CD4-positive, alpha-beta T cell treated with Interleukin-15 for 1 hour (primary cell): Measurements from ENCODE around the gene CLTRN.

Source experiments
- DNase-seq: peaks from one replicate; pipeline ENCODE4 v3.0.0-alpha.2; 2020

The CLTRN gene

GRCh38 chrX:15646543-15646942, 18.1 kb downstream of the CLTRN start:
- no peak for DNase-seq

GRCh38 chrX:15646031-15646430, 18.6 kb downstream of the CLTRN start:
- DNase-seq: no peak

- DNase-seq: no peak
Observed at GRCh38 chrX:15645266-15645665, 19.3 kb downstream of the CLTRN start.

- DNase-seq: no peak
Observed at GRCh38 chrX:15644560-15644872, 20.1 kb downstream of the CLTRN start.

- DNase-seq: no peak
Observed at GRCh38 chrX:15643786-15644559, 20.6 kb downstream of the CLTRN start.

- DNase-seq: no peak
Observed at GRCh38 chrX:15631637-15632036, 33.0 kb downstream of the CLTRN start.

GRCh38 chrX:15623054-15623453, 41.6 kb downstream of the CLTRN start:
- DNase-seq: no peak

- no peak for DNase-seq
Observed at GRCh38 chrX:15619053-15619755, 45.4 kb downstream of the CLTRN start.

- no peak for DNase-seq
Observed at GRCh38 chrX:15617111-15617510, 47.5 kb downstream of the CLTRN start.

GRCh38 chrX:15616531-15616930, 48.1 kb downstream of the CLTRN start:
- no peak for DNase-seq

GRCh38 chrX:15607067-15607466, 57.5 kb downstream of the CLTRN start:
- no peak for DNase-seq

- DNase-seq: no peak
Observed at GRCh38 chrX:15606136-15606535, 58.5 kb downstream of the CLTRN start.

- no peak for DNase-seq
Observed at GRCh38 chrX:15605226-15605625, 59.4 kb downstream of the CLTRN start.

GRCh38 chrX:15602761-15603160, 61.8 kb downstream of the CLTRN start:
- DNase-seq: no peak

- DNase-seq: no peak
Observed at GRCh38 chrX:15601932-15602331, 62.7 kb downstream of the CLTRN start.

GRCh38 chrX:15600745-15601144, 63.9 kb downstream of the CLTRN start, which contains the start of gene ACE2:
TSS of gene ACE2 (minus strand) at chrX:15600960. CDS start at chrX:15600911, 49 bp downstream.
- DNase-seq: no peak

- no peak for DNase-seq
Observed at GRCh38 chrX:15600049-15600448, 64.6 kb downstream of the CLTRN start.

GRCh38 chrX:15599461-15599860, 65.1 kb downstream of the CLTRN start:
- DNase-seq: no peak

GRCh38 chrX:15598026-15598425, 66.6 kb downstream of the CLTRN start:
- no peak for DNase-seq

GRCh38 chrX:15594371-15594770, 70.2 kb downstream of the CLTRN start:
- DNase-seq: no peak

- no peak for DNase-seq
Observed at GRCh38 chrX:15579778-15580747, 84.5 kb downstream of the CLTRN start.
